Iris pigment epithelial cell (primary cell): Measurements from ENCODE around the gene EIF3K.
A peak's percentile ranks its signal among the peaks of the same experiment; 100 is the strongest.

Experiments used
- DNase-seq: peaks from one replicate; pipeline ENCODE4 v3.0.0-alpha.2; 2011; ENCODE audit warnings: low read depth

EIF3K gene

GRCh38 chr19:38649305-38650171 lies 30.6 kb downstream of the EIF3K start:
- DNase-seq = no peak

DNA sequence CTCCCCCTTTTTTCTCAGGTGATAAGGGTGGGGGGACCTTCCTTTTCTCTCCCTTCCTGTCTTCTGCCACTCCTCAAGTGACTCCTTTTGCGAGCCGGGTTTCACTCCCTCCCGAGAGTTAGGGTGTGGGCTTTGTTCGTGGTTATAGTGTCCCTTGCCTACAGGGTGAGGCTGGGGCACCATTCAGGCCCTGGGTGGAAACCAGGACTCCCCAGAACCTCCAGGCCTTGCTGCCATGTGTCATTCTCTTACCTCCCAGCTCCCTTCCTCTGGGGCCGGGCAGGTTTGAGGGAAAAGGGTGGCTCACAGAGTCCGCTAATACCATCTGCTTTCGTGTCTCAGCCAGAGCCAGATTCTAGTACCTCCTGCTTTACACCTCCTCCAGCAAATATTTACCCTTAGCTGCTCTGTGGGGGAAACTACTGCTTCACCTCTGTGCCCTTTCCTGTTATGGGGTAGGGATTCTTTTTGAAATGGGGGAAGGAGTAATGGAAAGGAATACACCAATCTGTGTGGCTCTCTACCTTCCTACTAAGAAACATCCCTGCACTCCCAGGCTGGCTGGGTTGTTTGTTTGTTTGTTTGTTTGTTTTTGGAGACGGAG lies 31.3 kb downstream of the EIF3K start:
- no peak for DNase-seq

DNA sequence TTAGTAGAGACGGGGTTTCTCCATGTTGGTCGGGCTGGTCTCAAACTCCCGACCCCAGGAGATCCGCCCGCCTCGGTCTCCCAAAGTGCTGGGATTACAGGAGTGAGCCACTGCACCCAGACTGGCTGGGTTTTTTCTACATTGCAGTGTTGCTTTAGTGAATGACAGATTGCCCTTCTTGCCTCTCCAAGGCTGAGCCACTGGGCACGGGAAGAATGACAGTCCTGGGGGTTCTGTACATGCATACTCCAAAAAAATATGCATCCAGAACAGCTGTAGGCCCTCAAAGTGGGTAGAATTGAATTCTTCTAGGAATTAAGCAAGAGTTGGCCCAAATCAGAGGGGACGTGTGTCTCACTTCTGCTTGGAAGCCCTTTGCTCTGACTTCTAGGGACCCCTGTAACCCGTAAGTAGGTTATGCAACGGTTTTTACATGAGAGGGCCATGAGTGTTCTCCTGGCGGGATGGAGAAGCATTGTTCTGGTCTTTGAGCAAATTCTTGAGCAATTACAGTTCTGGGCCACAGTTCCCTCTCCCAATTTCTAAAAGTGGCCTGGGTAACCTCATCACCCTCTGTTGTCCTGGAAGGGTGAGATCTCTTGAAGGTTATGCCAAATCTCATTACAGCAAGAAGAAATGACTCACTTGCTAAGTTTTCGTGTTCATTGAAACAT lies 32.1 kb downstream of the EIF3K start:
- peak; percentile 53 for DNase-seq

DNA sequence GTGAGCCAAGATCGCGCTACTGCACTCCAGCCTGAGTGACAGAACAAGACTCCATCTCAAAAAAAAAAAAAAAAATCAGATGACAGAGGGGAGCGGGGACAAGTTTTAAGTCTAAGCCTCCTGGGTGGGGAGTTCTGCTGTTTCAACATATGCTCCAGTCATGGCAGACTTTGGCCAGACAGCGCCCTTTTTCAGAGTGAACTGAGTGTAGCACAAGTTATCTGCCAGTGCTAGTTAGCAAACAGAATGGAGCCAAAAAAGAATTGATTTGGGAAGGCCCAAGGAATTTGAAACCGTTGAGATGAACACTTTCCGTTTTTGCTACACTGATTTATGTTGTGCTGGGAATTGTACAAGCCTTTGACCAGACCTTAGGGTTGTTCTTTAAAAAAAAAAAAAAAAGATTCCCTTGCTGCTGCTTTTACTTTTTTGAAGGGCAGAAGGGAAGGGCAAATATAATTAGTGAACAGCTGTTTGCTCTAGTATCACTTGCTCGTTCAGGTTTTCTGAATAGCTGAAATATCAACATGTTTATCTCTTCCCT lies 34.1 kb downstream of the EIF3K start:
- peak; percentile 69 for DNase-seq

- peak; percentile 56 for DNase-seq
Observed at GRCh38 chr19:38654628-38655055, 35.7 kb downstream of the EIF3K start.

GRCh38 chr19:38655148-38655824 lies 36.3 kb downstream of the EIF3K start:
- DNase-seq = no peak

GRCh38 chr19:38656171-38656981 lies 37.4 kb downstream of the EIF3K start:
- peak; percentile 85 for DNase-seq

DNA sequence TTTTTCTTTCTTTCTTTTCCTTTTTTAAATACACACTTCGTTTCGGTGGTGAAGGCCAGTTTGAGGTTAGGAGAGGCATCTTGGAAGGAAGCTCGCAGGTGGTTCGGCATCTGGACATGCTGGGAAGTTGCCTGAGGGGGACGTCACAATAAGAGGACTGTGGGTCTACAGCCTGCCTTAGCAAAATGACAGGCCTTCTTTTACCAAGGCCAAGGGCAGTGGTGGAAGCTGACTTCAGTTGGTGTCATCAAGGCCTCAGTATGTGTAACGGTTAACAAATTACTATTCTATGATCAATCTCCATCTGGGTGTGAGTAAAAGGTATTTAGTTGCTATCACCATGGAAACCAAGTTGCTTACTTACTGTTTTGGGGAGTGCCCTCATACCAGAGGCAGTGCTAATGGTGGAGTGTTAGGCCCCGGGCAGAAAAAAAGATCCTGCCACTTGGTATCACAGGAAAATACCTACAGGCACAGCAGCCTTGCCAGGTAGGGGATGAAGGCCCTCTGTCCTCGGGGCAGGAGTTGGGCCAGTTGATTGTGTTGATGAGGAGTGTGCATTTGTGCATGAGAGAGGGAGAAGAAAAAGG lies 38.7 kb downstream of the EIF3K start:
- DNase-seq = peak; percentile 81

GRCh38 chr19:38658462-38659306 lies 39.7 kb downstream of the EIF3K start:
- peak; percentile 100 for DNase-seq

DNA sequence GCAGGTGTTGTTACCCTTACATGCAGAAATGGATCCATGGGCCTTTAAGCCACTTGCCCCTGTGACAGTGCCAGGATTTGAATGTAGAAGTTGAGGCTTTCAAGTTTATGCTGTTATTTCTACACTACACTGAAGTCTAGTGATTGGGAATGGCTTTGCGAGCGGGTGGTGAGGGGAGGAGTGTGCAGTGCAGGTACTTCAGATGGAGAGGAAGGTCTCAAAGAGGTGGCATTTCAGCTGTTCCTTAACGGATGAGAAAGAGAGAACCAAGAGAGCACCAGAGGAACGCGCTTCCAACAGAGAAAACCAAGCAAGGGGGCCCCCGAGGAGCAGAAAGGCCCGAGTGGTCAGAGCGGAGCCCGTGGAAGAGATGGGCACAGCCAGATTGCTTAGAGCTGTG lies 41.7 kb downstream of the EIF3K start:
- DNase-seq = no peak

- DNase-seq = no peak
Observed at GRCh38 chr19:38661136-38661535, 42.1 kb downstream of the EIF3K start.

DNA sequence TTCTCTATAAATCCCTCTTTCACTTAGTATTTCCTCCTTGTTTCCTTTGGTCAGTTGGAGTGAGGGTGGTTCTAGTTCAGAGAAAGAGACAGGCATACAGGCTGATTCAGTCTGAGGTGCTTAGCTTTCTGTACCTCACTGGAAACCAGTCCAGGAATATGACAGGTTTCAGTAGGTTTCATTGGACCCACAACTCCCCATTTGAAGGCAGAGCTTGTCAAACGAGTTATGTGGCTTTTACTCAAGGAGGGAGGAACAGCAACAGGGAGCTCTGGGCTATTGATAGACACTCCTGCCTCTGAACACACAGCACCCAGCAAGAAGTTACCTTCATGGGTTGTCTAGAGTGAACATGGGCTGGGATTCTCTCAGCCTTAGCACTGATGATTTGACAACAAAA lies 43.0 kb downstream of the EIF3K start:
- no peak for DNase-seq

GRCh38 chr19:38662537-38663155 lies 43.7 kb downstream of the EIF3K start:
- no peak for DNase-seq

DNA sequence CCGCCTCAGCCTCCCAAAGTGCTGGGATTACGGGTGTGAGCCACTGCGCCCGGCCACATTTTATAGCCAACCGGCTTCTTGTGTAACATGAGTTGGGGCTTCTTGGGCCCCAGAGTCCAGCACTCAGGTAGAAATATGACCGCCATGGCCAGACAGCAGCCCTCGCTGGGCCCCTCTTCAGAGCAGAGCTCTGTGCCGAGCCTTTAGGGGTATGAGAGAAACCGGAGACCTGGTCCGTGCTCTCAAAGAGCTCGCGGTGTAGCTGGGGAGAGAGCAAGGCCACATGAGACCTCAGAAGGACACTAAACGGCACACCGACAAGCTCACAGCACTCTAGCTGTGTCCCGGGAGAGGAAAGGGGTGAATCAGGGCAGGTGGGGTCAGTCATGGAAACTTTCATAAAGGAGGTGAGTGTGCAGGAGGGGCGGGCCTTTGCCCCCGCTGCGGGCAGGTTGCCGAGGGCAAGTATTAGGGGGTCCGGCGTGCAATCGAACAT lies 44.2 kb downstream of the EIF3K start:
- no peak for DNase-seq

DNA sequence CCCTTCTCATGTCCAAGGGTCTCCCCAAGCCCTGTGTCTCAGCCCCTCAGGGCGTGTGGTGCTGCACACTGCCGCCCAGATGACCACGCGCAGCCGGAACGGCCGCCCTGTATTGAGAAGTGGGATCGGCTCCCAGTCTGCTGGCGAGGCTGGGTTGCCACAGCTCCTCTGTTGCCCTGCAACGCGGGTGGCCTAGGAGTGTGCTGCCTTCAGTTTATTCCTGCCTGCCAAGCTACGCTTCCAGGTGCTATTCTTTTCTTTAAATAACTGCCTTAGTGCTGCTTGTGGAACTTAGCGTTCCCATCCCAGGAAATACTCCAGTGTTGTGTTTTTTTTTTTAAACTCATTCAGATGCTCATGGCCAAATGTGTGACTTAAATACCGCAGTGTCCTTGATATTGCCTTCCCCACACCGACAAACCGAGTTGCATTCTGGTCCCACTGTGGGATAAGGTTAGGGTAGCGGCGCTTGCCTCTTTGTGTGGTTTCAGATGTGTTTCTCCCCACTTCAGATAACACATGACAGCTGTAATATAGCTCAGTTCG lies 45.0 kb downstream of the EIF3K start:
- no peak for DNase-seq

GRCh38 chr19:38664503-38665211 lies 45.7 kb downstream of the EIF3K start:
- no peak for DNase-seq

DNA sequence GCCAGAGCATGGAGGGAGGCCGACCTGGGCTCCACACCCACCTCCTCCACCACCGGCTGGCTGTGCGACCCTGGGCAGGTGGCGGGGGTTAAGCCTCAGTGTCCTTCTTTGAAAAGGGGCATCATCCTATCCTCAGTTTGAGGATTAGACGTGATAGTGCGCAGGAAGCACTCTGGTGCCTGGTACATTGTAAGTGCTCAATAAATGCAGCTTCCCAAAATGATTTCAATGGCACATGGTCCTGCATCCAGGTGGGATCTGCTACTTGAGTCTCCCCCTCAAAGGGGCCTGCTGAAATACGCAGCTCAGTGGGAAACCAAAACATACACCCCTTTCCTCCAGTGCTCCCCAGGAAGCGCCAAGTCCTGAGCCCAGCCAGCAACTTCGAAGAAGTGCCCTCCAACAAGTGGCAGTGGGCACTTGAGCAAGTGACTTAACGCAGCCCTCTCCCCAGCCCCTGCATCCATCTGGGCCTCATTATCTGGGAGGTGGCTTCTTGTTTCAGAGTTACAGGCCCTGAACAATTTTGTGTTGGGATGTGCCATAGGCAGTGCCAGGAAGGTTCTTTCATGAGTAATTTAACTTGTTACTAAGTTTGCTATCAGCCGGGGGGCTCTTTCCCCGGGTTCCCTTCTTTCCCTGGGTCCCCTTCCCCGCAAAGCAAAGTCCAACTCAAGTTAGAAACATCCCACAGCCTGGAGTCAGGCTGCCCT lies 46.4 kb downstream of the EIF3K start:
- no peak for DNase-seq
